CD4-positive, alpha-beta memory T cell (primary cell): ENCODE measurements around the gene FGR. TPM values are rescaled to one million over a fixed set of nuclear protein-coding genes. Genes with fewer than 3 reads are reported as not detected.
A peak's percentile ranks its signal among the peaks of the same experiment; 100 is the strongest.

Source experiments
- CTCF ChIA-PET: fragments of 350-600 bp; sonication (Branson Sonifier 250); formaldehyde crosslinking; loops from one replicate; lab custom pipeline; 2021; ENCODE audit warnings: inconsistent platforms; ENCODE audit not compliant: partially characterized antibody; lab: Charles Lee
- POLR2A ChIA-PET: fragments of 350-600 bp; sonication (Branson Sonifier 250); formaldehyde crosslinking; loops from one replicate; lab custom pipeline; 2021; ENCODE audit not compliant: partially characterized antibody; lab: Charles Lee
- DNase-seq, 5 donors: peaks; one replicate each; pipeline versions ENCODE4 v3.0.0 to v3.0.0-alpha.2; 2020 to 2022; ENCODE audit warnings: mixed read lengths in 1 of 5
- H3K27ac ChIP-seq: one replicate; pipeline ENCODE4 v1.7.0; 2013; ENCODE audit warnings: low read depth, low read length
- H3K27me3 ChIP-seq: 2 replicates; pipeline ENCODE4 v1.7.0; 2013; ENCODE audit warnings: mild to moderate bottlenecking, low read length, moderate library complexity; ENCODE audit not compliant: insufficient read depth
- H3K36me3 ChIP-seq: 2 replicates; pipeline ENCODE4 v1.7.0; 2013; ENCODE audit warnings: mild to moderate bottlenecking, low read length, moderate library complexity; ENCODE audit not compliant: insufficient read depth
- H3K4me1 ChIP-seq: 2 replicates; pipeline ENCODE4 v1.7.0; 2013; ENCODE audit warnings: mild to moderate bottlenecking, low read length, moderate library complexity; ENCODE audit not compliant: insufficient read depth
- H3K4me3 ChIP-seq, 2 donors: one replicate each; pipeline ENCODE4 v1.7.0; 2013; ENCODE audit warnings: low read length in 2 of 2, mild to moderate bottlenecking in 1 of 2
- H3K9me3 ChIP-seq, 2 donors: one replicate each; pipeline ENCODE4 v1.7.0; 2013; ENCODE audit warnings: low read length in 2 of 2, control low read depth in 1 of 2; ENCODE audit not compliant: control insufficient read depth in 1 of 2
- H3K27ac Mint-ChIP-seq, 7 donors: one replicate each; pipeline ENCODE4 v1.8.0; 2020 to 2021; ENCODE audit warnings: mixed read lengths in 7 of 7, mild to moderate bottlenecking in 6 of 7, inconsistent platforms in 3 of 7, moderate library complexity in 3 of 7
- H3K27me3 Mint-ChIP-seq, 2 donors: one replicate each; pipeline ENCODE4 v1.8.0; 2020 to 2021; ENCODE audit warnings: mixed read lengths in 2 of 2
- H3K36me3 Mint-ChIP-seq, 2 donors: one replicate each; pipeline ENCODE4 v1.8.0; 2020 to 2021; ENCODE audit warnings: mixed read lengths in 2 of 2, inconsistent platforms in 1 of 2, mild to moderate bottlenecking in 1 of 2
- H3K4me1 Mint-ChIP-seq, 4 donors: one replicate each; pipeline ENCODE4 v1.8.0; 2020 to 2021; ENCODE audit warnings: mixed read lengths in 4 of 4, mild to moderate bottlenecking in 1 of 4
- H3K4me3 Mint-ChIP-seq, 8 donors: one replicate each; pipeline ENCODE4 v1.8.0; 2020 to 2021; ENCODE audit warnings: mixed read lengths in 8 of 8, mild to moderate bottlenecking in 7 of 8, moderate library complexity in 6 of 8, inconsistent platforms in 3 of 8
- H3K9me3 Mint-ChIP-seq, 8 donors: one replicate each; pipeline ENCODE4 v1.8.0; 2020 to 2021; ENCODE audit warnings: mixed read lengths in 8 of 8, mild to moderate bottlenecking in 5 of 8, inconsistent platforms in 3 of 8, moderate library complexity in 1 of 8
- intact Hi-C: fragments of 100-400 bp; cut with micrococcal nuclease; formaldehyde crosslinking; loops from one replicate; pipeline ENCODE4 v1.15.1; 2023
- polyA plus RNA-seq, 2 donors: library from polyadenylated mRNA; unstranded; fragments of 300-500 nt; fragmentation: Illumina TruSeq; gene quantifications; one replicate each; pipeline ENCODE4 v1.2.3, GENCODE V29; 2021
- total RNA-seq, 2 experiments: library from RNA; stranded (reverse); gene quantifications; one replicate each; pipeline ENCODE4 v1.2.3, GENCODE V29; 2021

FGR gene
- total and polyA plus RNA-seq, 4 experiments from 2014 or later: 0.12 to 2.9 (median 1.4) TPM

DNA sequence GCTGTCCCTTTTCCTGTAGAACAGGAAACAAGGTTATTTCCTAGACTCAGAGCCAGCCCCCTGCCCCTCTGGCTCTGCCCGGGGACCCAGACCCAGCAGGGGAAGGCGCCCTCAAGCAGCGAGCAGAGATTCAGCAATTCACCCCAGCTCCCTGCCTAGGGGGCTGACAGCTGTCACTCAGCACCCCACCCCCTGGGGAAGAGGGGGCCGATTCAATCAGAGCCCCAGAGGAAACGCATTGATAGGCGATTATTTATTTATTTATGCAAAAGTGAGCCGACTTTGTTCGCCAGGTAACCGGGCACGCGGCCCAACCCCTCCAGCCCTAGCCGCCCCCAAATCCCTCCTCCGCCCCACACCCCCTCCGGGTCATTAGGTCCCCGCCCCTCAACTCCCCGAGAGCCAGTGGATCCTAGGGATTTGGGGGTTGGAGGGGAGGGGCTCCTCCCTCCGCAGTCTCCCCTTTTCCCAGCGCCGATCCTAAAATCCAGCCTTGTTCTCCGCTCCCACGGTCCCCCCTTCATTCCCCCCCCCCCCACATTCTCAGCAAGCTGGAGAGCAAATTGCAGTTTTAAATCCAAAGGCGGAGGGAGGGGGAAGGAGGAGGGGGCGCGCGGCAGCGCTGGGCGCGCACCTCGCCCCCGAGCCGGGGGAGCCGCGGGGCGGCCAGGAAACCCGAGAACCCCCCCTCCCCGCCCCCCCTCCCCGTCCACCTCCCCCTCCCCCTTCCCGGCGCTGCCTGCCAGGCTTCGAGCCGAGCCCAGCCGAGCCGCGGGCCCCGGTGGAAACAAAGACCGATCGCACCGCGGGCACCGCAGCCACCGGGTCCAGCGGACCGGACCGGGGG is 32.3 kb downstream of the FGR start:
- H3K27ac Mint-ChIP-seq: peak overlapping the region in 6 of 7 donors; percentile 15 to 88 (median 77)
- H3K36me3 Mint-ChIP-seq: peaks cover 0 to 5% of the 10 kb centered on the region in 2 donors
- no peaks in the 10 kb centered on the region for H3K9me3 Mint-ChIP-seq
- ChIA-PET POLR2A (interaction anchor here (0.8 to 6.3 kb wide), 6 partner anchors 19 to 80 kb away, joined by 3 to 35 read pairs (median 4); partner anchors contain the start of gene IFI6), CTCF (interaction anchor here (0.7 to 3.0 kb wide), 6 partner anchors 15 to 301 kb away, joined by 3 to 13 read pairs (median 4); no protein-coding TSS in a partner anchor)
- H3K36me3 ChIP-seq: no peaks in the 10 kb centered on the region
- intact Hi-C loops: no loop called here
- H3K27me3 ChIP-seq: no peaks in the 10 kb centered on the region
- no peaks in the 10 kb centered on the region for H3K9me3 ChIP-seq
- H3K4me1 Mint-ChIP-seq: peaks cover 21 to 72% (median 45%) of the 10 kb centered on the region in 4 donors
- peak in 3 of 5 donors; percentile 41 to 54 (median 51) for DNase-seq
- H3K27ac ChIP-seq: peak overlapping the region; percentile 63
- H3K4me1 ChIP-seq: peaks cover 58% of the 10 kb centered on the region
- no peaks in the 10 kb centered on the region for H3K27me3 Mint-ChIP-seq
- H3K4me3 Mint-ChIP-seq: peak overlapping the region; percentile 80 to 87 (median 82)
- peak overlapping the region in 1 of 2 donors; percentile 79 for H3K4me3 ChIP-seq

DNA sequence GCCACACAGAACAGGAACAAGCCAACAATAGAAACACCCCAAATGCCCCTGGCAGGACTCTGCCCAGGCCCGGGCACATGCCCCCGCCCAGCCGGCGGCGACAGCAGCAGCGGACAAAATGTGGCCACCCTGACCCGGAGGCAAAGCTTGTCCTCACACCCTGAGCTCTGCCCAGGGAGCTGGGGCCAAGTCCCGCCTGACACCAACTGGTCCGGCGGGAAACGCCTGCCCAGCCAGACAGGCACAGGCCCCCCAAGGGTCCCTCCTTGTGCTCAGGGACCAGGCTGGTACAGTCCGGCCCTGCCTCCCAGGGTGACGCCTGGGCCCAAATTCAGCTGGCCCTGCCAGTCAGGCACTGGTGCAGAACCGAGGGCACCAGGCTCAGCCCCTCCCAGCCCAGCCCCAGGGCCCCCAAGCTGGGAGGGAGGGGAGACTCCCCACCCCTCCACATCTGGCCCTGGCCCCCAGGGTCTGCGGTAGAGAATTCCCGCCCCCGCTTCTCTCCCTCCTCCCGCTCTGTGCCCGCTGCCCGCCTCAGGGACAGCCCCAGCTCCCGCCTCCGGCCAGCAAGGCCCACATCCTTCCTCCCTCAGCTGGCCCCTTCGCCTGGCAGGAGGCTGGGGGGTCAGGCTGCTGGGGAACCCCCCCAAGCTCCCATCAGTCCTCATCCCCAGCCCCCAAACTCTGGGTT is 33.1 kb downstream of the FGR start:
- Mint-ChIP-seq H3K27me3 (no peaks in the 10 kb centered on the region), H3K4me1 (peaks cover 23 to 71% (median 46%) of the 10 kb centered on the region in 4 donors), H3K9me3 (no peaks in the 10 kb centered on the region), H3K4me3 (peak overlapping the region; percentile 80 to 87 (median 82)), H3K36me3 (peaks cover 0 to 5% of the 10 kb centered on the region in 2 donors), H3K27ac (peak overlapping the region; percentile 50 to 88 (median 72))
- Histone ChIP-seq H3K27me3 (no peaks in the 10 kb centered on the region), H3K36me3 (no peaks in the 10 kb centered on the region), H3K27ac (no peak overlapping the region), H3K9me3 (no peaks in the 10 kb centered on the region), H3K4me1 (peaks cover 66% of the 10 kb centered on the region), H3K4me3 (no peak overlapping the region)
- no peak for DNase-seq
- intact Hi-C loops: no loop called here
- ChIA-PET CTCF (interaction anchor here (0.7 to 3.0 kb wide), 9 partner anchors 14 to 300 kb away, joined by 3 to 13 read pairs (median 4); no protein-coding TSS in a partner anchor), POLR2A (interaction anchor here (0.7 to 6.3 kb wide), 7 partner anchors 18 to 79 kb away, joined by 3 to 35 read pairs (median 3); partner anchors contain the start of gene IFI6)

DNA sequence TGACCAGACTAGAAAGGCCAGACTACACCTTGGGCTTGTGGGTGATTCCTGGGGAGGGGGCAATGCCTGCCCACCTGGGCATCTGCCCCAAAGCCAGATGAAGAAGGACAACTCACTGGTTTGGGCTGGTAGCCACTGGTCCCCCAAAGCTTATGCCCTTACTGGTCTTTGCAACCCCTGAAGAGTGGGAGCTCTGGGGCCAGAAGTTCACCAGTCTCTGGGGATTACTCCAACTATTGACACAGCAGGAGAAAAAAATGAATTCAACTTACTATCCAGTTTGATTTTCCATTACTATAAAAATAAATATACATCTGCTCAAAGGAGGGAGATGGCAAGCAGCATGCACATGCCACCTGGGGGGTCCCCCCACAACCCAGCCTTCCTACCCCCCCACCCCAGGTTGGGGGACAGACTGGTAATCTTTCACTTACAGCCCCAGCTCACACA is 33.6 kb downstream of the FGR start:
- Histone ChIP-seq H3K36me3 (no peaks in the 10 kb centered on the region), H3K4me3 (no peak overlapping the region), H3K27ac (no peak overlapping the region), H3K27me3 (no peaks in the 10 kb centered on the region), H3K9me3 (no peaks in the 10 kb centered on the region), H3K4me1 (peaks cover 67% of the 10 kb centered on the region)
- Mint-ChIP-seq H3K27ac (peak overlapping the region; percentile 12 to 82 (median 58)), H3K9me3 (no peaks in the 10 kb centered on the region), H3K4me1 (peaks cover 21 to 65% (median 42%) of the 10 kb centered on the region in 4 donors), H3K36me3 (peaks cover 0 to 5% of the 10 kb centered on the region in 2 donors), H3K27me3 (no peaks in the 10 kb centered on the region), H3K4me3 (peak overlapping the region; percentile 6 to 73 (median 54))
- intact Hi-C loops: no loop called here
- no peak for DNase-seq
- ChIA-PET CTCF (interaction anchor here (1.1 to 3.0 kb wide), 12 partner anchors 32 to 305 kb away, joined by 3 to 13 read pairs (median 4); no protein-coding TSS in a partner anchor), POLR2A (interaction anchor here (0.7 to 6.3 kb wide), 4 partner anchors 45 to 79 kb away, joined by 3 to 35 read pairs (median 4); partner anchors contain the start of gene IFI6)

DNA sequence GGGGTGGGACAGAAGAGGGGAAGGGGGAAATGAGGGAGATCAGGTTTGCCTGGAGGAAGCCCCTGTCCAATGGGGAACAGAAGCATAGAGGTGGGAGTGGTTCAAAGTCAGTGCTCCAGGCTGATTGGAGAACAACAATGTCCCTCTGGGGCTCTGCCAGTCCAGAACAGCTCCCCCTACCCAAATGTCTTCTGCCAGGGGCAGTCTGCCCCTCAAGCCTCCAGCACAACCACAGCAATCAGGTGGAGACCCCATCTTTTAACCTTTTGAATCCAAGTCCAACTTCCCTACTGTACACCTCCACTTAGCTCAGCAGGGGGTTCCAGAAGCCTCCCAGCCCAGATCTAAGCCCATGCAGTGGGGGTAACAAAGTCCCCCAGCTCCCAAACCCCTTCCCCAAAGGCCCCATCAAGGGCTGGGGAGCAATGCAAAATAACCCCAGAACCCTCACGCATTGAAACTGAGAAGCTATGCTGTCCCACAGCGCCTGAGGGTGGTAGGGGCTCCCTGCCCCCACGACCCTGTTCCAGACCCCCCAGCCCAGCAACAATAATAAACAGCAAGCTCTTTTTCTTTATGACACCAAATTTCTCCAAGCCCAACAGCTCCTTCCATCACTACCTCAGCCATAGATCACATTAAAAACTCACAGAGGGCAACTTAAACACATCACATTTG is 34.3 kb downstream of the FGR start:
- DNase-seq: no peak
- H3K27ac Mint-ChIP-seq: peak overlapping the region in 4 of 7 donors; percentile 1 to 76 (median 4)
- Histone ChIP-seq H3K27ac (no peak overlapping the region), H3K27me3 (no peaks in the 10 kb centered on the region), H3K9me3 (no peaks in the 10 kb centered on the region), H3K4me1 (peaks cover 74% of the 10 kb centered on the region), H3K36me3 (no peaks in the 10 kb centered on the region), H3K4me3 (no peak overlapping the region)
- intact Hi-C loops: no loop called here
- no peaks in the 10 kb centered on the region for H3K27me3 Mint-ChIP-seq
- peak overlapping the region in 6 of 8 donors; percentile 4 to 32 (median 16) for H3K4me3 Mint-ChIP-seq
- peaks cover 0 to 5% of the 10 kb centered on the region in 2 donors for H3K36me3 Mint-ChIP-seq
- peaks cover 20 to 58% (median 38%) of the 10 kb centered on the region in 4 donors for H3K4me1 Mint-ChIP-seq
- CTCF ChIA-PET: interaction anchor here (0.6 to 3.0 kb wide), 18 partner anchors 8 to 304 kb away, joined by 3 to 13 read pairs (median 4); no protein-coding TSS in a partner anchor
- no peaks in the 10 kb centered on the region for H3K9me3 Mint-ChIP-seq
- POLR2A ChIA-PET: interaction anchor here (1.5 to 6.3 kb wide), 2 partner anchors 62 to 78 kb away, joined by 5 to 35 read pairs; no protein-coding TSS in a partner anchor

DNA sequence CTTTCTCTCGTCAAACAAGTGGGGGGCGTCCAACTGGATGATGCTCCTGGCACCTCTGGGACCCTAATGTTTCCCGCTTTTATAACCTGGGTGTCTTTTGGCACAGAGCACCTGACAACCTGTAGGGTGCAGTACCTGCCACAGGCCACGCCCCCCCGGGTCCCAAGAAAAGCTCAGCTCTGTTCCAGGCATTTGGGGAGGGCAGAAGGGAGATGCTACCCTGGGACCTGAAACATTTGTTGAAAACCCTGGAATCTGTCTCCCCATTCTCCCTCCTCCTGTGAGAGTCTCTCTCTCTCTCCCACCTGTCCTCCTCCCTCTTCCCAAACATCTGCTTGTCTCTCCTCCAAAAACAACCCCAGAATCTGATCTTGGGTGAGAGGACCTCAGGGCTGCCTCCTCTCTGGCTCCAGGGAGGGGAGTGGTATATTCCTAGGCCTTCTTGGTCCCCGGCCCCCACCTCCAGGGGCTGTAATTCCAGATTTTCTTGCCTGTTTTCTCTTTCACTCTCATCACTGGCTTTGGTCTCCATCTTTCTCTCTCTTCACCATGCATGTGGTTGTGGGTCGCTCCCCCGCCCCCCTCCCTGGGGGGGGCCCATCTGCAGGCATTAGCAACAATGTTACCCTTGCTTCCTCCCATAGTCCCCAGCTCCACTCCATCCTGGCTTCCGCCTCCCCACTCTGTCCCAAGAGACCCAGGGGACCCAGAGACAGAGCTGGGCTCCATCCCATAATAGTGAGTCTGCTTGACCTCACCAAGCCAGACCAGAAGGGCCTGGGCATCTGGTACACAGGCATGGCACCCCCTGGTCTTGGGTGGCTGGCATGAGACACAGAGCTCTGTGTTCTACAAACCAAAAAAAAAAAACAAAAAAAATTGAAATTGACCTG is 35.1 kb downstream of the FGR start:
- H3K36me3 Mint-ChIP-seq: peaks cover 0 to 4% of the 10 kb centered on the region in 2 donors
- no peak for DNase-seq
- peak overlapping the region in 4 of 7 donors; percentile 48 to 76 (median 64) for H3K27ac Mint-ChIP-seq
- Histone ChIP-seq H3K9me3 (no peaks in the 10 kb centered on the region), H3K27ac (no peak overlapping the region), H3K27me3 (no peaks in the 10 kb centered on the region), H3K4me1 (peaks cover 82% of the 10 kb centered on the region), H3K36me3 (no peaks in the 10 kb centered on the region), H3K4me3 (no peak overlapping the region)
- intact Hi-C loops: no loop called here
- H3K4me3 Mint-ChIP-seq: peak overlapping the region in 3 of 8 donors; percentile 30 to 41 (median 40)
- H3K27me3 Mint-ChIP-seq: no peaks in the 10 kb centered on the region
- POLR2A ChIA-PET: interaction anchor here (6.3 kb wide), 1 partner anchor 77 kb away, joined by 35 read pairs; no protein-coding TSS in a partner anchor
- H3K9me3 Mint-ChIP-seq: no peaks in the 10 kb centered on the region
- CTCF ChIA-PET: interaction anchor here (0.6 to 3.0 kb wide), 16 partner anchors 9 to 303 kb away, joined by 3 to 13 read pairs (median 4); no protein-coding TSS in a partner anchor
- peaks cover 18 to 52% (median 36%) of the 10 kb centered on the region in 4 donors for H3K4me1 Mint-ChIP-seq
